Activated CD4-positive, alpha-beta T cell treated with anti-CD3 and anti-CD28 coated beads for 48 hours (primary cell): Measurements from ENCODE around the gene SCN2B.

Experiments
- DNase-seq: peaks from one replicate; pipeline ENCODE4 v3.0.0-alpha.2; 2020

Gene SCN2B

DNA sequence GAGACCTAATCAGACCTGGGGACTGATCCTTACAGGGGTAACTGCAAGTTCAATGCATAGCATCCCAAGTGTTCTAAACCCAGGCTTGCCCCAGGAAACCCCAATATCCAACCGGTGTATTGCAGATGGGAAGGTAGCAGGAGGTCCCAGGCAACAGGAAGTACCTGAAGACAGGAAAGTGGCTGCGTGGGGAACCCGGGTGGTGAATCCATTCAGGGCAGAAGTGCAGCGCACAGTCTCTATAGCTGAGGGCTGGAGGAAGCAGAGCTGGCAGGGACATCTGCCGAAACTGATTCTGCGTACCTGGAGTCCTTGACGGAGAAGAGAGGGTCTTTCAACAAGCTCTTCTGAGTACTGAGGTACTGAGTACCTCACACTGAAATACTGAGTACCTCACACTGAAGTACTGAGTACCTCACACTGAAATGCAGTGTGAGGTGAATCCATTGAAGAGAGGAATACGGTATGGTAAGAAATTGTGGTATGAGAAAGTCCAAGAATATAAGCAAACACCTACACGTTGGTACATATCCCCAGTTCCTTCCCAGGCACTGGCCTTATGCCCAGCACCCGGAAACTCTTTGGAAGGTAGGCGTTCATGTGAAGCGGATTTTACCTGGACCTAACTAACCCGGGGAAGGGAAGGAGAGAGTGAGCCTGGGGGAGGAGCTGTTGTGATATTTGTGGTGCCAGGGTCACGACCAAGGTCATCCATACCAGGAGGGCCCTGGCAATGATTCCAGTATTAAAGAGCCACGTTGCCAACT lies 43.9 kb downstream of the SCN2B start:
- no peak for DNase-seq

GRCh38 chr11:118129471-118130172 lies 46.8 kb downstream of the SCN2B start:
- no peak for DNase-seq

DNA sequence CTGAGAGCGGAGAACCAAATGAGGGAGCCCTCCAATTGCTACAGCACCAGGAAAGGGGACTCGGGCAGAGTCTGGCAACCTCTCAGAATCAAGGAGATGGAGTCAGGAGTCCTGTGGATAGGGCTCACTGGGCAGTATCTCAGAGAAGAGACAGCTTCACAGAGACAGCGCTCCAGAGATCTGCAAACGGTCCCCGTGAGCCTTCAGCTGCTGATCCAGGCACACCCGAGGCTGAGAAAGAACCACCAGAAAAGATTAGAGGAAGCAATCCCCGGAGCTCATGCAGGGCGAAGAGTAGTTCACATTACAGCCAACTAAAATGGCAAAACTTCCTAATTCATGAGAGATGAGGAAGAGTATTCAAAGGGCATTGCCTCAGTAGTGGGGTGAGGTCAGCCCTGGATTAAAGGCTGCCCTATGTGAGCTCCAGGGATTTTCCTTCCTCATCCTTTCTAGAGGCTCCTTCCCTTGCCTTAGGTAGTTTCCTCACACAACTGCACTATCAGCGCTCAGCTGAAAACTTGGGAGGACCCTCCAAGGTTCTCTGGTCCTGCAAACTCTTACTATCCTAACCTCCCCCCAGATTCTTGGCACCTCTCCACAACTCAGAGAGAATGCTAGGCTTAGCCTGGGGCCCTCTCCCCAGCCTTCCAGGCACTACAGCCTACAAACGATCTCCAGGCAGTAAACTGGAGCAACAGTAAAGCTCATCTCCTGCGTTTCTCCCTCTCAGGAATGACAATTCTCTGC lies 47.5 kb downstream of the SCN2B start:
- DNase-seq: no peak

- DNase-seq: no peak
Measured at GRCh38 chr11:118128310-118128709, 48.1 kb downstream of the SCN2B start.

DNA sequence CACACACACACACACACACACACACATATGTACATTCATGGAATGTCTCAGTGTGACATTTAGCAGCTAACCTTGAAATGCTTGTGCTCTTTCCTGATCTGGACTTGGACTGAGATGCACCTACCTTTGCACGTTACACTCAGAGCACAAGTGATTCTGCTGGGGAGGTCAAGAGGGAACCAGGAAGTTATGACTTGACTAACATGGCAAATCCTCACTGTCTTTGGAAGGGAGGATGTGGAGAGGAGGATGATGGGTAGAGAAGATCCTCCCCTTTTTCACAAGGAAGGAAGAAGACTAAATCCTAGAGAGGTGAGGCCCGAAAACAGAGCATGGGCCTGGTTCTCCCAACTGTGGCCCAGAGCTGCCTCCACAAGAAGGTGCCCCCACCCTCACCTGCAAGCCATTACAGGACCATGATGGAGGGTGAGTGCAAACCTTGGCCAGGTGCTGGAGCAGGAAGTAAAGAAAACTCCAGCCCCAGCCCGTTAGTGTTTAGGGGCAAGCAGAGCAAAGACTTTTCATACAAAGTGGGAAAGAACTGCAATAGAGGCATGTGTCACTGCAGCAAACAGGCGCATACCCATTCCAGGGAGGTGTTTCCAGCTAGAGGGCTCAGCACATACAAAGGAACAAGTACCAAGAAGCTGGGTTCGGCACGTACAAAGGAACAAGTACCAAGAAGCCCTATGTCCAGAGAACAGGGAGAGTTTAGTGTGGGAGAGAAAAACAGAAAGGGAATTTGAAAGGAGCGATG lies 50.2 kb downstream of the SCN2B start:
- peak; percentile 11 for DNase-seq

DNA sequence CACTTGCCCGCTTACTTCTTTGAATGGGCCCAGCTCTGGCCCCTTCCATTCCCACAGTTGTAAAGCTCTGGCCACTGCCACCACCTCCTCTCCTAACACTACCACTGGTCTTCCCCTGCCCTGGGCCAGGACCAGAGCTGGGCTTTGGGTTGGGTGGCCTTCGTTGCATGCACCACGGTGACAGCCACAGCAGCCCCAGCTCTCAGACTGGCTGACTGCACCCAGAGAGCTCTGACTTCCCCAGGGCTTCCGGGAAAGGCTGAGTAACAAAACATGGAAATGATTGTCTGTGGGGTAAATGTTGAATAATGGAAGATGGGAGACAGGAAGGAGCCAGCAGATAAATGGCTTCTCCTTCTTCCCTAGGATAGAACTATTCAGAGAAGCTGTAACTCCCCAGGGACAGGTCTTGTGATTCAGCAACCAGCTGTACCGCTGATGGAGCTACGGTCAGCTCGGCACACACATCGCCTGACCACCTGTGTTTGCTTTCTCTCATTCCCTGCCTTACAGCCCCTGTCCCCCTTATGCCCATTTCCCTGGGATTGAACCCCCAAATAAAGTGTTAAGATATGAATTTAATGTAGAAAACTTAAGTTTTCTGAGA lies 51.4 kb downstream of the SCN2B start:
- DNase-seq: no peak

DNA sequence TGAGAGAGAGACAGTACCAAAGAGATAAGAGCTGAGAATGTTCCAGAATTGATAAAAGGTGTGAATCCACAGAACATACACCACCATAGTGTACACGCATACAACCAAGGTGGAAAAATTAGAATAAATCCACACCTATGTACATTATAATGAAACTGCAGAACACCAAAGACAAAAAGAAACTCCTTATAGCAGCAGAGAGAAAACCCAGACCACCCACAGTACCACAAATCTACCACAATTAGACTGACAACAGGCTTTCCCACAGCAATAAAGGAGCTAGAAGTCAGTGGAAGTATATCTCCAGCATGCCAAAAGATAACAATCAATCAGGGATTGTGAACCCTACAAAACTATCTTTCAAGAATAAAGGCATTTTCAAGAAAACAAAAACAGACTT lies 55.6 kb downstream of the SCN2B start:
- no peak for DNase-seq

- no peak for DNase-seq
Measured at GRCh38 chr11:118117790-118118601, 58.4 kb downstream of the SCN2B start.

DNA sequence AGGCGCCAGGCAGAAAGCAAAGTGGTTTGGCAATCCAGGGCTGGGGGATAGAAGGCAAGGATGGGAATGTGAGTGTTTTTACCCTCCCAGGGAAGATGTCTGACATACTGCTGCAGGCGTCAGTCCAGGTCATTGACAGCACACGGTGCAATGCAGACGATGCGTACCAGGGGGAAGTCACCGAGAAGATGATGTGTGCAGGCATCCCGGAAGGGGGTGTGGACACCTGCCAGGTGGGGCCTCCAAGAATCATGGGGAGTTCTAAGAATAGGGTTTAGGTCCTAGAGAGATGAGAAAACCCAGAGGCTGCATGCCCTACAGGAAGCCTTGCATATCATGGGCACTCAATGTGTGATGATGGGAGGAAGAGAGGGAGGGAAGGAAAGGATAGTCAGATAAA lies 61.4 kb downstream of the SCN2B start:
- DNase-seq: no peak

DNA sequence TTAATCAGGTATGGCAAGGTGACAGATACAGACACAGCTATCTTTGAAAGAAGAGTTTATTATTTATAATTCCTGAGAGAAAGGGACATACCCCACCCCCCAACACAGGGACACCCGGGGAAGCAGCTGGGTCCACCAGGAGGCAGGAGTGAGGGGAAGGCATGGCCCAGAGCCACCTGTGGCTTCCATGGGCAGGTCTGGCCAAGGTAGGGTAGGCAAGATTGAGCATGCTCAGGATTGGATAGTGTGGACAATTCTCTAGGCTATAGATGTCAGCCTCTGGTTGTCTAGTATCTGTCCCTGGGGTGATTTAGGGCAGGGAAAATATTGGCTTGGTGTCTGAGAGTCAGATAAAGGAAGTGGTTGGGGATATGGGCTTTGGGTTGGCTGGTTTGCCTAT lies 62.2 kb downstream of the SCN2B start:
- no peak for DNase-seq

DNA sequence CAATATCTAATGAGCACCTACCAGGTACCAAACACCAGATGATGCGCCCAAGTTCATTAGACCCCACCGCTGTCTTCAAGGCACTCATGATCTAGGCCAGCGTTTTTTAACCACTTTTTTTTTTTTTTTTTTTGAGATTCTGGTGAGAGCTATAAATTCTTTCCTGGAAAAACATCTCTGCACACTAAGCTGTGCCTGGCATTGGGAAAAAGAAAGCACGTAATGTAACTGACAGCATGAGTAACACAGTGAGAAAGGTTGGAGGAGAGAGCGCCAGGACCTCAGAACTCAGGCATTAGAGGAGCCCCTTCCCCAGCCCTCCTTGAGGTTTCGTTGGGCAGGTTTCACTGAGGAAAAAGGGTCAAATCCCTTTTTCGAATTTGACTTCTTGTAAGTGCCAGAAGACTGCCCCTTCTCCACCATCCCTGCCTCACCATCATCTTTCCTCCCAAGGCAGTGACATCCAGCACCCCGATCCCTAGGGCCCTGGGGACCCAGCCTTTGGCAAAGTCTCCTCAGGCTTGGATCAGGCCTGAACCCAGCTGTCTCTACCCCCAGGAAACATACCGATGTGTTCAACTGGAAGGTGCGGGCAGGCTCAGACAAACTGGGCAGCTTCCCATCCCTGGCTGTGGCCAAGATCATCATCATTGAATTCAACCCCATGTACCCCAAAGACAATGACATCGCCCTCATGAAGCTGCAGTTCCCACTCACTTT lies 63.6 kb downstream of the SCN2B start:
- DNase-seq: no peak
